GM12892 (cell line): ENCODE data around the gene NTRK1.

Experiments used
- POLR2A ChIP-seq: IDR thresholded peaks from 2 replicates; pipeline ENCODE4 v1.6.1; 2011; ENCODE audit warnings: low read depth, low read length, control low read depth
- POLR2AphosphoS5 ChIP-seq: IDR thresholded peaks from 2 replicates; pipeline ENCODE4 v1.6.1; 2011; ENCODE audit warnings: low read depth, low read length, control low read depth

- TF ChIP-seq POLR2A (no peak), POLR2AphosphoS5 (no peak)
These were observed 47.4 kb upstream of the NTRK1 start for GRCh38 chr1:156813298-156813697.
